Stimulated activated CD8-positive, alpha-beta memory T cell treated with anti-CD3 and anti-CD28 coated beads, Interleukin-15, amount 100 ng/mL, for 1 hour (primary cell): ENCODE data around the gene TTC21A.
"Not testable (repeated sequence)": the region's sequence is repeated elsewhere in the genome, so short reads cannot be mapped to it uniquely, and the experiment has no call there.

Experiments used
- DNase-seq: peaks from one replicate; pipeline ENCODE4 v3.0.0-alpha.2; 2020; ENCODE audit warnings: low read depth

The TTC21A gene, protein sequence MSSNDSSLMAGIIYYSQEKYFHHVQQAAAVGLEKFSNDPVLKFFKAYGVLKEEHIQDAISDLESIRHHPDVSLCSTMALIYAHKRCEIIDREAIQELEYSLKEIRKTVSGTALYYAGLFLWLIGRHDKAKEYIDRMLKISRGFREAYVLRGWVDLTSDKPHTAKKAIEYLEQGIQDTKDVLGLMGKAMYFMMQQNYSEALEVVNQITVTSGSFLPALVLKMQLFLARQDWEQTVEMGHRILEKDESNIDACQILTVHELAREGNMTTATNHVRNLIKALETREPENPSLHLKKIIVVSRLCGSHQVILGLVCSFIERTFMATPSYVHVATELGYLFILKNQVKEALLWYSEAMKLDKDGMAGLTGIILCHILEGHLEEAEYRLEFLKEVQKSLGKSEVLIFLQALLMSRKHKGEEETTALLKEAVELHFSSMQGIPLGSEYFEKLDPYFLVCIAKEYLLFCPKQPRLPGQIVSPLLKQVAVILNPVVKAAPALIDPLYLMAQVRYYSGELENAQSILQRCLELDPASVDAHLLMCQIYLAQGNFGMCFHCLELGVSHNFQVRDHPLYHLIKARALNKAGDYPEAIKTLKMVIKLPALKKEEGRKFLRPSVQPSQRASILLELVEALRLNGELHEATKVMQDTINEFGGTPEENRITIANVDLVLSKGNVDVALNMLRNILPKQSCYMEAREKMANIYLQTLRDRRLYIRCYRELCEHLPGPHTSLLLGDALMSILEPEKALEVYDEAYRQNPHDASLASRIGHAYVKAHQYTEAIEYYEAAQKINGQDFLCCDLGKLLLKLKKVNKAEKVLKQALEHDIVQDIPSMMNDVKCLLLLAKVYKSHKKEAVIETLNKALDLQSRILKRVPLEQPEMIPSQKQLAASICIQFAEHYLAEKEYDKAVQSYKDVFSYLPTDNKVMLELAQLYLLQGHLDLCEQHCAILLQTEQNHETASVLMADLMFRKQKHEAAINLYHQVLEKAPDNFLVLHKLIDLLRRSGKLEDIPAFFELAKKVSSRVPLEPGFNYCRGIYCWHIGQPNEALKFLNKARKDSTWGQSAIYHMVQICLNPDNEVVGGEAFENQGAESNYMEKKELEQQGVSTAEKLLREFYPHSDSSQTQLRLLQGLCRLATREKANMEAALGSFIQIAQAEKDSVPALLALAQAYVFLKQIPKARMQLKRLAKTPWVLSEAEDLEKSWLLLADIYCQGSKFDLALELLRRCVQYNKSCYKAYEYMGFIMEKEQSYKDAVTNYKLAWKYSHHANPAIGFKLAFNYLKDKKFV (N-terminal part only)

DNA sequence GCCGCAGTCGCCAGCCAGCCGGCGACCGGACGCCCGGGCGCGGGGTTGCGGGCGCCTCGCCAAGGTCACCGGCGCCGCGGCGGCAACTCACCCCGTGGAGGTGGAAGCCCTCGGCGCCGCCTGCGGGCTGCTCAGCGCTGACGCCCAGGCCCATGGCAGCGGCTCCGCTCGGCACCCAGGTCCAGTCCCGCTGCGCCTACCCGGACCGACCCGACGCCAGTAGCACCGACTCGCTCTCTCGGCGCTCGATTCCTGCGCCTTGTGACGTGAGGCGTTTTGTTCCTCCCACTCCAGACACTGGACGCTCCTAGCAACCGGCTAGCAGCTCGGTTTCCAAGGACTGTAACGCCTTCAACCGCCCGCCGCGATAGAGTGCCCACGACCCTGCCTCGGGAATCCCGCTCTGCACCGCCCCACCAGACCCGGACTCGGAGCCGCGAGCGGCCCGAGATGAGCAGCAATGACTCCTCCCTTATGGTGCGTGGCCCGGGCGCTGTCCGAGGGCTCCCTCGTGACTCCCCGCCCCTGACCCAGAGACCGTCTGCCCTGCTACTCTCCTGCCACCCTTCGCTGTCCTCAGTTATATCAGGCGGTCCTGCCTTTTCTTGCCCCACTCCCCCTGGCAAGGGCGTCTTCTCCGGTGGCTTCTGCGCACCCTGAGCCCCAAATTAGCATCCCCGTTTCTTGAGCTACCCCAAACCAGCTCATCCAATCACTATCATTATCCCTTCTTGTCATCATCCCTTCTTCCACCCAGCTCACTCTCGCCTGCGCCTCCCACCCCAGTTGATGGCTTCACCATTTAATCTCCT, at the start of gene TTC21A, which contains the start of gene GORASP1:
Gene TTC21A (plus strand): TSS at position 293 of the 812 bp plus-strand sequence. CDS start 158 bp downstream, at position 451.
Gene GORASP1 (minus strand): TSS at position 240 of the 812 bp plus-strand sequence. CDS start 86 bp downstream, at position 154.
- no peak for DNase-seq

DNA sequence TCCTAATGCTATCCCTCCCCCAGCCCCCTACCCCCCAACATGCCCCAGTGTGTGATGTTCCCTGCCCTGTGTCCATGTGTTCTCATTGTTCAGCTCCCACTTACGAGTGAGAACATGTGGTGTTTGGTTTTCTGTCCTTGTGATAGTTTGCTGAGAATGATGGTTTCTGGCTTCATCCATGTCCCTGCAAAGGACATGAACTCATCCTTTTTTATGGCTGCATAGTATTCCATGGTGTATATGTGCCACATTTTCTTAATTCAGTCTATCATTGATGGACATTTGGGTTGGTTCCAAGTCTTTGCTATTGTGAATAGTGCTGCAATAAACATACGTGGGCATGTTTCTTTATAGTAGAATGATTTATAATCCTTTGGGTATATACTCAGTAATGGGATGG, 46.3 kb upstream of the TTC21A start:
- DNase-seq, result not testable (repeated sequence)

DNA sequence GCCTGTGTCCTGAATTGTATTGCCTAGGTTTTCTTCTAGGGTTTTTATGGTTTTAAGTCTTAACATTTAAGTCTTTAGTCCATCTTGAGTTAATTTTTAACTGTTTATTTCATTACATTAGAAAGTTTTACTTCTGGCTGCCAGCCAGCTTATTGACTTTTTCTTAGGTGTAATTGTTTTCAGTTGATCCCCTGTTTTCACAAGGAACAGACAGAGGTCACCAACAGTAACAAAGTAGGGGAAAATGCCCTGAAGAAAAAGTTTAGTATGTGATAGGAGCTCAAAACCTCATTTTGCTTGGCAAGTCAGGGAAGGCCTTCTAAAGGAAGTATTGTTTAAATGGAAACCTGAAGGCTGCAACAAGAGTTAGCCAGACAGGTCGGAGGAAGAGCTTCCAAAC, 45.3 kb upstream of the TTC21A start:
- DNase-seq, result no peak

DNA sequence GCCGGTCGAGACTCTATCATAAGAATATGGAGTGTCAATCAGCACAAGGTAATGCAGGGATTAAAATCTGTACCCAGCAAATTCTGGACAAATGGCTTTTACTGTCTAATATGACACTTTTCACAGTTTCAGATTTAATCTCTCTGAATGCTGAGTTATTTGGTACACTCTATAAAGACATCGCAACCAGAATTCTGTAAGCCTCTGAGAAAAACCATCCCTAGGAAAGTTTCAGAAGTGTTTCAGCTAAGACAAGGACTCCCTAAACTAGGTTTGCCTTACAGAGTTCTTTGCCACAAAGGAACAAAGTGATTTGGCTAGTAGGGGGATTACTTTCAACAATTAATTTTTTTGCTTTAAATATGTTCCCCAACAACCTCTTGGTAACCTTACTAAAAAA, 44.3 kb upstream of the TTC21A start:
- DNase-seq, result no peak

DNA sequence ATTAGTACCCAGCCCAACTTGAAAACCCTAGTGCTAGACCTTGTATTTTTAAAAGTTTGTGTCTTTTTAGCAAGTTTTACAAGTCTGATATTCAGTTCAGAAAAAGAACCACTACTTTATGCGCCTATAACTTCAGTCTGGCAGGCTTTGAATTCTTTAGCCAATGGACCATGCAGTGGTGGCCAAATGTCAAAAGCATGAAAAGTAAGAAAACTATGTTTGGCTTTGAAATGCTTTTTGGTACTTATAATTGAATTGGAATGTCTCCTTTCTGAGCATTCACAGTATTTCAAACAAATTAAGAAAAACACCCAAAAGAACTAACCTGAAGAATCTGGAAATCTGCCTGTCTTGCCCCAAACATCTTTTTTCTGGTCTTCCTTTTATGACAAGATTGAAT, 42.8 kb upstream of the TTC21A start:
- DNase-seq, result no peak

DNA sequence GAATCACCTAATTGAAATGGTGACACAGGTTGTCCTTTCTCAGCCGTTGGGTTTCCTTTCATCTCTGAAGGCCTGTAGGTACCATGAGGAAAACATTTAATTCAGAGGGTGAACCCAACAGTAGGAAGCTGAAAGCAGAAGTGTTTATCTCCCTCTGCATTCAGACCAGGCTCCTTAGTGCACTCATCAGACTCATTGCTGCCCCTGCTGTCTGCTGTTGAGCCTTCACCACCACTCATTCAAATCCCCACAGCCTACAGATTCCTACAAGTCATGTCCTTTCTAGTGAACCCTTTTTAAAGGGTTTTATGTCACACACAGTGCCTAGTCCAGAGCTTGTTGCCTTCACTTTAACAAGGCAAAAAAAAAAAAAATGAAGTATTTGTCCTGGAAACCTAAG, 42.3 kb upstream of the TTC21A start:
- DNase-seq, result no peak

DNA sequence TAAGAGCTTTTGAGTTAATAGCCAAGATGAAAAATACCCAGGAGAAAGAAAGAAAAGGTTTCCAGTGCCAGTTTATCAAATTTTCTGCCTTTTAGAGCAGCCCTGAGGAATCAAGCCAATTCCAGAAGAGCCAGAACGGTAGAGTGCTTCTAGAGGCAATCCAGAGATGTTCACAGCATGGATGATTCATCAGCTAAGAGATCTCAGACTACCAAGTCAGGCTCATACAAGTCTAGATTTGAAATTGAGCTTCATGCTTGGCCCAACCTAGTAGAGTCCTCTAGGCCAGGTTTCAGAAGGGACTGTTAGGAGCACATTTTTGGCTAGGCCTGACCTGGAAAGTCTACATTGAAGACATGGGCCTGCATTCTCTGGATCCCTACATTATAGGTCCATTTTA, 40.2 kb upstream of the TTC21A start:
- no peak for DNase-seq

DNA sequence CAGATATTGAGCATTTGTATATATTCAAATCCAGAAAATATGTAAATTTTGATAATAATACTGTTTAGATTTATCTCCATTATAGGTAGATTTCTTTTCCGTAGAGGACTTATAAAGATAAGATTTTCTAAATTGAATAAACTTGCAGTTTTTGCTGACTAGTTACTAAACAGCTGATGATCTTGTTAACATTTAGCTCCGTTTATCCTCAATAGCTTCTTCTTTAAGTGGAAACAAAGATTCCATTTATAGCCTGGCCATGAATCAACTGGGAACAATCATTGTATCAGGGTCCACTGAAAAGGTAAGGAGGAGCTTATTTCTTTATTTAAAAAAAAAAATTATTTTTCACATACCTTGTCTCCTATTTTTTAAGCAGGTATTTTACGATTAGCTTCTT, 38.9 kb upstream of the TTC21A start:
- no peak for DNase-seq

DNA sequence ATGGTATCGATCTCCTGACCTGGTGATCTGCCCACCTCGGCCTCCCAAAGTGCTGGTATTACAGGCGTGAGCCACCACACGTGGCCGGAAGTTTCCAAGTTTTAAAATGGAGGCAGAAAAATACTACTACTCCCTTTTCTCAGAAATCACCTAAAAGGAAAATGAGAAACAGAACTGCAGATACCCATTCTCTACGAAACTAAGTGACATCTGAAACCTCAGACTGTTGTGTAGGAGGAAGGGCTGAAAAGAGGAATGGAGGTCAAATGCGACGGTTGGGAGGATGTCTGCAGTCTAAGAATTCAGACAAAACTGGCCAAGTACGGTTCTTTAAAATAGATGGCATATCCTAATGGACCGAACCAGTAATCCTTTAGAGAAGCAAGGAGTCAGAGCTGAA, 31.6 kb upstream of the TTC21A start:
- DNase-seq, result no peak

DNA sequence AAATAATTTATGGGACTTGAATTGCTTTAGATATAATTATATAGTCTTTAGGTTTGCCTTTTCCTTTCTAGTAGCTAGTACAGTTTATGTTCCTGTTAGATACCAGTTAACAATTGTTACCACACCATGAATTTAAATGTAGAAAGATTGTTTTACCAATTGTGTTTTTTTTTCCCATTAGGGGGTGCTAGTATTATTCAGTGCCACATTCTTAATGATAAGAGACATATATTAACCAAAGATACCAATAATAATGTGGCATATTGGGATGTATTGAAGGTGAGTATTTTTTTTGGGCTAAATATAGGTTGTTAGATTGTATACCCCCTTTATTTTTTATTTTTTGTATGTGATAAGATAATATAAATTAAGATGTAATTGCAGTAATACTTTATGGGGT, 27.9 kb upstream of the TTC21A start:
- DNase-seq, result no peak

DNA sequence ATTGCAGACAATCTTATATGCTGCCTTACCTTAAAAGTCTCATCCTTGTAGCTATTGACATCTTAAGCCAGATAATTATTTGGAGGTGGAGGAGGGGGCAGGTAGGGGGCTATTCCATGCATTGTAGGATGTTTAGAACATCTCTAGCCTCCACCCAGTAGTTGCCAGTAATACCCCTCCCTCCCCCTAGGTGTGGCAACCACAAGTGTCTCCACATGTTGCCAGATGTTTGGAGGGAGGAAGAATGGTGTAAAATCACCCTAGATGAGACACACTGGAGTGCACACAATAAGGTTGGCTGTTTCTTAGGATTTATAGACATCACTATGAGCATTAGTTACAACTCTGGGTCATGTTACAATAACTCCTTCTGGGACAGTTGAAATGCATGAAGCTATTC, 27.5 kb upstream of the TTC21A start:
- DNase-seq, result no peak

DNA sequence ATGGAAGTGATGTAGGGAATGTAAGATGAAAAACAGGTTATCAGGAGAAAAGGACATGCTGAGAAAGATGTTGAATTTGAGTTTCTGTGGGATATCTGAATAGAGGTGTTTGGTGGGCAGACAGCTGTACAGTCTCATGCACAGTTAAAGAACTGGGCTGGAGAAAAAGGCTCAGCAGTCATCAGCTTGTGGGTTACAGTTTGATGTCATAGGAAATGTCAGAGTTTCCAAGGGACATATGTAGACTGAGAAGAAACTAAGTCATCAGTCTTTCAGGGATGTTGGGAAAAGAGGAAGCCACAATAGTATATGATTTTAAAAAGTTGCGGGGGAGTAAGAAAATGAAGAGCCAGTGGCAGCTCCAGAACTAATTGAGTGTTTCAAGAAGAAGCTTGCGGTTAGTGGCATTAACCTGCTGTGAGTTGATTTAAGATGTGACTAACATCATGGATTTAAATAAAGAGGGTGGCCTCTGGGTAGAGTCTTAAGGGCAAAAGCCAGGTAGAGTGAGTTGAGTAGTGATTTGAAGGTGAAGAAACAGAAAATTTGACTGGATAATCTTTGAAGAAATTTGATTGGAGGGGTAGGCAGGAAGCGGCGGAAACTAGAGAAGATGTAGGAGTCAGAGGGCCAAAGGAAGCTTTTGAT, 24.7 kb upstream of the TTC21A start:
- no peak for DNase-seq

DNA sequence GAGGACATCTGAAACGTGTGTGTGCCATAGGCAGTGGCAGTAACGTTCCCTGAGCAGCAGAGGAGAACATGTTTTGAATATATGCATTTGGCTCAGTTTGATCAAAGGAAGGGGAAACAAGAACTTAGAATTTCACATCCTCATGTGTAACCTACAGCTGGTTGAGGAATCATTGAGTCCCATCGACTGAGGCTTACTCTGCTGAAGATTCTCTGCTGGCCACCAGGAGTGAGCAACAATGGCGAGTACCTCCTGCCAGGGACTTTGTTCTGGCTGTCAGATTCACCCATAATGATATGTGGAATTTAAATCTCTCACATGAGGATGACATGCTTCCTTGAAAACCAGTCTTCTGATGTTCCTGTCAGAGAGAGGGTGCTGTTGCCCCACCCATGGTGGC, 21.3 kb upstream of the TTC21A start:
- DNase-seq, result no peak

DNA sequence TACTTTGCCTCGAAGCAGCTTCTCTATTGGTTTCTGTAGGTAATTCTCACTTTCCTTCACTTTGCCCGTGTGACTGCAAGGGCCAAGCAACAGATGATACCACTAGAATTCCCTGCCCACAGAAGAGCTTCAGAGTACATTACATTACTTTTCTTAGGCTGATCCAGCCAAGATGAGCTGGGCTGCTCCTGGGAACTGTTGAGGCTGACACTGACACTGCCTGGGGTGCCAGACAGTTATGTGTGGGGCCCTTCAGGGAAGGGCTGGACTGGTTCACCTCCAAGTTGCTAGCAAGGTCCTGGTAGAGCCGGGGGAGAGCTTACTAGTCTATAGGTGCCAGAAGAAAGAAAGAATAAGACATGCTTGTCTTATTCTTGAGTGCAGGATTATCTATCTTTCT, 19.0 kb upstream of the TTC21A start:
- no peak for DNase-seq

DNA sequence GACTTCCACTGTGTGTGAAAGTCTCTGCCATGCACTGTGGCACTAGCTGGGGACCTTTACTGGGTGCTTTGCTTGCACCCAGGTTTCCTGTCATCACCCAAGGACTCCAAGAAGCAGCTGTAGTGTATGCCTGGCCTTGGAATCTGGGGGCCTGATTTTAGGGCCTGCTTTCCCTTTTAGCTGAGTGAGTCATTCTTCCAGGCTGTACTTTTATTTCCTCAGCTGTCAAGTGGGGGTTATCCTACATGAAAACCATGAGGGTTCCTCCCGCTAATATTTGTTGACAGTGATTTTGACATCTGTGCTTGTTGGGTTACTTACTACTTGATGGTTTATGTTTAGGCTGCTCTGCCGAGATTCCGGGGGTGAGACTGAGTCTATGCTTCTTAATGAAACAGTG, 18.6 kb upstream of the TTC21A start:
- no peak for DNase-seq

DNA sequence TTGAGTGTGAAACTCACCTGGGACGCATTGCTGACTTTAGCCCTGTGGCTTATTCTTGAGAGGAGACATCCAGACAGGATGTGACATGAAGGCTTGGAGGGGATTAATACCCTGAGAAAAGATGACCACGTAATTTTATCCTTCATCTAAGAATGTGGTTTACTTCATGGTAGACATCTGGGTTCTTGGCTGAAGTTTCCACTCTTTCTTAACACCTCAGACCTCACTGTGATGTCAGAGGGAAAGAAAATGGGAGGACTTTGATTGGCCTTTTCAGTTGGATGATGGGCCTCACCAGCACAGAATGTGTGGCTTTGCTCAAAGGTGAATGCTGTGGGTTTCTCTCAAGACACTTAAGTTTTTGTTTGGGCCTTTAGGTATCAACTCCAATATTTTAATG, 16.6 kb upstream of the TTC21A start:
- DNase-seq, result no peak

DNA sequence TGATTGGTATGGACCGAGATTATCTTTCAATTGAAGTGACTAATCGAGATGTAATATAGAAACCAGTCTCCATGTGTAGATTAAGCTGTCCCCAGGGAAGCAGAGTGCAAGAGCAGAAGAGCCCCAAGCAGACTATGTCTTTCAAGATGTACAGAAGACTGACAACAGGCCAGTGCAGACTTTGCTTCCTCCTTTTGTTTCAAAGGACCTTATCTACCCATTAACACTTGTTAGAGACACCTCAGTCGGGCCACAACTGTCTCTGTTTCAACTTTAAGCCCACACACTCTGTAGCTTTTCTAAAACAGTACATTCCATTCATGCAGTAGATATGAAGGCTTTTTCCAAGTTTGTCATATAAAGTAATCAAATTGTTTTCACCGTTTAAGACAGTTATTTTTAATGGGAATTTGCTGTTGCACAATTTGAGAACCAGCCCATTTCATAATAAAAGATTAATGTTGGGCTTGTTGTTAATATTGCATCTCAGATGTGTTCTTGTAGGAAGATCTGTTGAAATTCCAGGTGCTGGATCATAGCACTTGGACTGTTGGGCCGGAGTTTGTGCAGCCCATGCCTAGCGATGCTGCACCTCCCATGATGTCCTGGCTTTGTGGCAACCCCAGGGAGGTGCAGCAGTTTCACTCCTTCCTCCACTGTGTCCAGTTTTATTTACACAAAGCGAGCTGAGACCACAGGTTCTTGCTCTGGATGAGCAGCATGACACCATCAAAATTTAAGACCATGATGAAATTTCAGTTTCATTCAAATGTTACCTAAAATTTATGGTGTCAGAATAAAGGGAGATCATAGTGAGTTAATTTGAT, 12.4 kb upstream of the TTC21A start:
- DNase-seq, result no peak

DNA sequence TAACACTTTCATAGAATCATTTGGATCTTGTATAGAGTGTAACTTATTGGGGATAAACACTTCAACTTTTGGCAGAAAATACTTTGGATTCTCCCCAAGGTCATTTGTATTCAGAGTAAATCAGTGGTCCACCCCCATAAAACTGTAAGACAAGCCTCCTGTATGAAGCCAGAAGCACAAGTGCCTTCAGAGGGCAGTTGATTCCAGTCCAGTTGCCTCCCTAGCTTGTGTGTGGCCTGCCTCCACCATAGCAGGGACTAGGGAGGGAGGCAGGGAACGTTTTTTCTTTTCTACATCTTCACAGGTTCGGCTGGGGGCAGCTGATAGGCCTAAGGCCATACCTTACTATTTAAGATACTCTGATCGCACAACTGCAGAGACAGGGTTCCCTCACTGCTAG, 11.7 kb upstream of the TTC21A start:
- DNase-seq, result no peak

DNA sequence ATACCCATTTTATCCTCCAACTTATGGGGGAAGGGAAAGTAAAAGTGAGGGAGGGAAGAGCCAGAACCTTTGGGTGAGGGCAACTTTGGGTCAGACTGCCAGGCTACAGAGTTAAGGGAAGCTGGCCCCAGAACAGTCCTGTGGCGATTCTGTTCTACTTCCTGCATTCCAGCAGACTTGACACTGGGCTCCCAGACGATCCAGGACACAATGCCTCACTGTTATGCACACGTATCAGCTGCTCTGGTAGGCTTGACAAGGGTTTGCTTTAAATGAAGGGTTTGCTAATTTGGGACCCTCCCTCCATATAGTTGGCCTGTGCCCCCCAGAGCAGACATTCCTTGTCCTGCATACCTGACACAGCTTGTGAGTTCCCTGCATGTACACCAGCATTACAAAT, 10.7 kb upstream of the TTC21A start:
- DNase-seq, result no peak
